Fibroblast of villous mesenchyme (primary cell): ENCODE measurements around the gene GDAP2. TPM values are rescaled to one million over a fixed set of nuclear protein-coding genes. Genes with fewer than 3 reads are reported as not detected.
A peak's percentile ranks its signal among the peaks of the same experiment; 100 is the strongest.

Source experiments
- DNase-seq: peaks from one replicate; pipeline ENCODE4 v3.0.0-alpha.2; 2010; ENCODE audit warnings: low read depth
- H3K4me3 ChIP-seq: 2 replicates; pipeline ENCODE4 v1.5.1; 2011; ENCODE audit warnings: low read depth, mild to moderate bottlenecking, low read length
- CTCF ChIP-seq: IDR thresholded peaks from 2 replicates; pipeline ENCODE4 v1.5.1; 2012; ENCODE audit warnings: low read depth, mild to moderate bottlenecking, low read length; ENCODE audit not compliant: insufficient read depth
- total RNA-seq: library from RNA; depleted of rRNA; stranded (reverse); fragments of >200 nt; gene quantifications from 2 replicates; pipeline ENCODE4 v1.2.3, GENCODE V29; 2012

GDAP2 gene
- total RNA-seq, 1 donor: 34.5 TPM

- TF ChIP-seq CTCF: no peak
- DNase-seq: no peak
- H3K4me3 ChIP-seq: no peak overlapping the region
Observed at GRCh38 chr1:117843791-117844190, 85.6 kb downstream of the GDAP2 start.

GRCh38 chr1:117842408-117843170, 86.8 kb downstream of the GDAP2 start:
- DNase-seq: no peak
- TF ChIP-seq CTCF: no peak
- no peak overlapping the region for H3K4me3 ChIP-seq

- no peak for TF ChIP-seq CTCF
- no peak for DNase-seq
- no peak overlapping the region for H3K4me3 ChIP-seq
Observed at GRCh38 chr1:117841117-117841650, 88.2 kb downstream of the GDAP2 start.

GRCh38 chr1:117838911-117839310, 90.5 kb downstream of the GDAP2 start:
- peak; percentile 50 for DNase-seq
- no peak for TF ChIP-seq CTCF
- H3K4me3 ChIP-seq: no peak overlapping the region

- DNase-seq: no peak
Observed at GRCh38 chr1:117836069-117836468, 93.4 kb downstream of the GDAP2 start.

GRCh38 chr1:117834416-117834815, 95.0 kb downstream of the GDAP2 start:
- no peak for DNase-seq
- no peak overlapping the region for H3K4me3 ChIP-seq
- TF ChIP-seq CTCF: no peak

More at GRCh38 chr1:117836069-117836468, 93.4 kb downstream of the GDAP2 start:
- no peak overlapping the region for H3K4me3 ChIP-seq
- TF ChIP-seq CTCF: no peak
